HG02571 (cell line): ENCODE results near the gene PHOSPHO2.

Source experiments
- ATAC-seq: cut with Tn5 transposase; IDR thresholded peaks from one replicate; pipeline ENCODE4 v1.9.1; 2021; ENCODE audit warnings: mild to moderate bottlenecking, moderate library complexity; ENCODE audit not compliant: unreplicated experiment

The PHOSPHO2 gene, protein sequence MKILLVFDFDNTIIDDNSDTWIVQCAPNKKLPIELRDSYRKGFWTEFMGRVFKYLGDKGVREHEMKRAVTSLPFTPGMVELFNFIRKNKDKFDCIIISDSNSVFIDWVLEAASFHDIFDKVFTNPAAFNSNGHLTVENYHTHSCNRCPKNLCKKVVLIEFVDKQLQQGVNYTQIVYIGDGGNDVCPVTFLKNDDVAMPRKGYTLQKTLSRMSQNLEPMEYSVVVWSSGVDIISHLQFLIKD

DNA sequence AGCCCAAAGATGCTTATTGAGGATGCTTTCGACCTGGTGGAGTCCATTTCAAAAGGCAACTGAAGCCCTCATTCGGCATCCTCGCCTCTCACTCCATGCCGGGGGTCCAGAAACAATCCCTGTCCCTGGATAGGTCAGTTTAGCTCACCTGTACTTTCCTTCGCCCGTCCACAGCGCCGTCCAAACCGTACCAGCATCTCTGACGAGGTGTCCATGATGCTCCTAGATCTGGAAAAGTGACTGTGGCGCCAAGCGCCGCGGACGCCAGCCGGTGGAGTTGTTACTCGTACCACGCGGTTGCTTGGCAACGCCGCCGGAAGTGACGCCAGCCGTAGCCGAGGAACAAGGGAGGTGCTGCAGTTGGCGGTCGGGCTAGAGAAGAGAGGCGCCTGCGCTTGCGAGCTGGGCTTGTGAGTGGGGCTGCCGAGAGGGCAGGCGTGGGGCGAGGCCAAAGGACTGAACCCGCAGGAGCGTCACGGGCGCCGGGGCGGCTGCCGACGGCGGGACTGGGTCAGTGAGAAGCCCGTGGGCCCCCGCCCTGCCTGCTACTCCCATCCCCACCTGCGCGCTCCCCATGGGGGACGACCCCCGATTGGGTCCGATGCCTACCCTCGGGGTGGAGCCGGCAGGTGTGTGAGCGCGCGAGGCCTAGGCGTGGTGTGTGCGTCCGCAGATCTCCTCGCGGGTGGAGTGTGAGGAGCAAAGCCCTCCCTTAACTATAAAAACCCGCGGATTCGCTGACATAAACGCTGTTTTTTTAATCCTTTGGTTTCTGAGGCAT lies at the start of gene PHOSPHO2, which contains the start of gene CFAP210:
TSS of gene PHOSPHO2 (plus strand) at position 357 of the 781 bp plus-strand sequence. CDS start 6,503 bp downstream, outside the sequence.
TSS of gene CFAP210 (minus strand) at position 293 of the 781 bp plus-strand sequence. CDS start at position 215, 78 bp downstream.
- ATAC-seq = peak; percentile 100

DNA sequence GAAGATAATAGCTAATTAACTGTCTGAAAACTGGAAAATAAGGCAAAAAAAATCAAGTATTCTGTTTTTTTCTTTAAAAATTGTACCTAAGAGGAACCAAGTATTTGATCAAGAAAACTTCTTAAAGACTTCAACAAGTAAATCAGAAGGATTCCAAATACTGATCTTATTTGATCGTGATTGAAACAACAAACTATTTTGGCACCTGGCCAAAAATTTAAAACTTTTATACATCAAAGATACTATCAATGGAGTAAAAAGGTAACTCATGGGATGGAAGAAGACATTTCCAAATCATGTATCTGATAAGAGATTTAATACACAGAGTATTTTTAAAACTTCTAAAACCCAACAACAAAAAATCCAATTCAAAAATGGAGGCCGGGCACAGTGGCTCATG lies 46.8 kb upstream of the PHOSPHO2 start:
- no peak for ATAC-seq

GRCh38 chr2:169649278-169649677 lies 45.0 kb upstream of the PHOSPHO2 start:
- ATAC-seq = no peak

GRCh38 chr2:169653636-169654035 lies 40.6 kb upstream of the PHOSPHO2 start:
- ATAC-seq = no peak

- no peak for ATAC-seq
Measured at GRCh38 chr2:169656164-169656563, 38.1 kb upstream of the PHOSPHO2 start.

GRCh38 chr2:169658877-169659276 lies 35.4 kb upstream of the PHOSPHO2 start:
- ATAC-seq = no peak

- ATAC-seq = no peak
Measured at GRCh38 chr2:169659320-169659719, 34.9 kb upstream of the PHOSPHO2 start.

DNA sequence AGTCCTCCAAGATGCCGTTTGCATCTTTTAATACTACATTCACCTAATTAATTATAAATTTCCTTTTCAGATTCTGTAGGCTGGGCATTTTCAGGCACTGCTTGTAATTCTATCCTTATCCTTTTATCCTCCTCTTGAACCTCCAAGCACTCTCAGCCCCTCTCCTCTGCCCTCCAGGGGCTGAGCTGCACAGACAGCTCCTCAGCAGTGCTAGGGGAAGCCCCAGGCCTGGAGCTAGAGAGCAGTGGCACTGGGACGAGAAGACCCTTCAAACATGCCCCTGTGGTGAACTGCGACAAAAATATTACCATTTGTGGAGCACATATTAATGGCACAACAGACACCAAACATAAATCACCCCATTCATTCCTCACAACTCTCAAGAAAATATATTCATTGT lies 33.0 kb upstream of the PHOSPHO2 start:
- no peak for ATAC-seq

GRCh38 chr2:169662744-169663143 lies 31.5 kb upstream of the PHOSPHO2 start:
- ATAC-seq = no peak

DNA sequence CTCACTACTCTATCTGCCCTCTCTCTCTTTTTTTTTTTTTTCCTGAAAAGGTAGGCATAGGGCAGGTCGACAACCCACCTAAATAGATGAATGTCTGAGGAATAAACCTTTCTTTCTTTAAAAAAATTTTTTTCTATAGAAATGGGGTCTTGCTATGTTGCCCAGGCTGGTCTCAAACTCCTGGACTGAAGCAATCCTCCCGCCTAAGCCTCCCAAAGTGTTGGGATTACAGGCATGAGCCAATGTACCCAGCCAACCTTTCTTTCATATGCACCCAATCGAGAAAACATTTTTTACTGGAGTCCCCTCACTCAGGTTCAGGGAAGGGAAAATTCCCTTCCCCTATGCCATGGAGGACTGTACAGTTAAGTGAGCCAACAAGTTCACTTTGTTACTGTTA lies 31.0 kb upstream of the PHOSPHO2 start:
- ATAC-seq = no peak

GRCh38 chr2:169664600-169664977 lies 29.7 kb upstream of the PHOSPHO2 start:
- no peak for ATAC-seq

DNA sequence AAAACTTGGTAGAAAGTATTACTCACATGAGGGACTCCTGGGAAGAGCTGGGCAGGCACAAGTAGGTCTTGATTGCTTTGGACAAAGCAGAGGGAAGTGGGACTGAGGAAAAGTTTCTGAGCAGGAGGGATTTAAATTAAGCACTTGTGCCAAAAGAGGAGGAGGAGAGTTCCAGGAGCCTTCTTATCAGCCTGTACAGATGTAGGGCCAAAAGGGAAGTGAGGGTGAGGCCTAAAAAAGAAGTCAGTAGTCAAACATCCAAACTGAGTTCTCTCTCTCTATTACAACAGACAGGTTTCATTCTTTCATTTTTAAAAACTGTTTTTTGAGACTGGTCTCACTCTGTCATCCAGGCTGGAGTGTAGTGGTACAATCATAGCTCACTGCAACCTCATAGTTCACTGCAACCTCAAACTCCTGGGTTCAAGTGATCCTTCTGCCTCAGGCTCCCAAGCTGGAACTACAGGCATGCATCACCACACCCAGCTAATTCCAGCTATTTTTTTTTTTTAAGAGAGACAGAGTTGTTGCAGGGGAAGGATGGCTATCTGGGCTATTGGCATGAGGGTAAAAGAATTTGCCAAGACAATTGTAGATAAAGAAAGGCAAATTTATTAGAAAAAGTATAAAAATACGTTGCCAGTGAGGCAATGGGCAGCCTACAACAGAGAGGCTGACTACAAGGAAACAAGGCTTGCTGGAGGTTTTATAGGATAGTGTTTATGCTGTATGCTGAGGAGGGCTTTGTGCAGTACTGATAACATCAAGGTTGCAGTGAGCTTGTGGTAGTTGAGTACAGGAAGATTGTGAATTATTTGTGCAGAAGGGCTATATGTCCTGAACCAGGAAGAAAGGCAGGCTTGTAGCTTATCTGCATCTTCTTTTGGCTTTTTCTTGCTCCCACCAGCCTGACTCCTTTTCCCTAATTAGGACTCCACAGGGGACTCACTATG lies 29.0 kb upstream of the PHOSPHO2 start:
- no peak for ATAC-seq

- ATAC-seq = no peak
Measured at GRCh38 chr2:169667583-169667982, 26.7 kb upstream of the PHOSPHO2 start.

GRCh38 chr2:169670215-169670651 lies 24.0 kb upstream of the PHOSPHO2 start:
- no peak for ATAC-seq

- ATAC-seq = no peak
Measured at GRCh38 chr2:169670937-169671336, 23.3 kb upstream of the PHOSPHO2 start.

- ATAC-seq = no peak
Measured at GRCh38 chr2:169672406-169672805, 21.9 kb upstream of the PHOSPHO2 start.

- ATAC-seq = no peak
Measured at GRCh38 chr2:169673106-169673505, 21.2 kb upstream of the PHOSPHO2 start.

DNA sequence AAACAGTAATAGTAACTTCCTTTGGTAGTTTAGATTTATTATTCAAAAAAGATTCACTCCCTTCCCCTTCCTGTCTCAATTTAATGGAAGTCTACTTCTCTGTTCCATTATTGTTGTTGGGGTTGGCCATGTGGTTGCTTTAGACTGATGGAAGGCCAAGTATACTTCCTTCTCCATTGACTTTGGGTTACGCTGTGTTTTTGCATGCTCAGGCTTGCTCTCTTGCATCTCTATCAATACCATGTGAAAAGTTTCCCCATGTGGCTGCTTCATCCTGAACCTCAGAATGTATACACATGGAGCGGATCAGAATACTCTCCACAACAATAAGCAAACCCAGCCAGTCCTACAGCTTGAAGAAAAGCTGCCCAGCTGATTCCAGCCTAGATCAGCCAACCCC lies 20.3 kb upstream of the PHOSPHO2 start:
- ATAC-seq = no peak

DNA sequence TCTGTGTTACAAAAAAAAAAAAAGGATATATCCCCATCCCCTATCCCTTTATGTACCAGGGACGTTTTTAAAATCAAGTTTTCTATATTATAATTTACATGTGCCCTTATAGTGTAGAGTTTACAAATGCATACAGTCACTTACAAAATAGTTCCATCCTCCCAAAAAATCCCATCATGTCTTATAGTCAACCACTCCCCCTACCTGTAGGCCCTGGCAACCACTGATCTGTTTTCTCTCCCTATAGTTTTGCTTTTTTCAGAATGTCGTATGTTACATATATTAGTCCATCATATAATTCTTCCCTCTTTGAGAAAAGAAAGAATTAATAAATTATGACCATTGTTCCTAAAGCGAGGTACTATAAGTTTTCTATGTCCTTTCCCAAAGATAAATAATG lies 17.9 kb upstream of the PHOSPHO2 start:
- ATAC-seq = no peak

GRCh38 chr2:169676850-169677249 lies 17.4 kb upstream of the PHOSPHO2 start:
- no peak for ATAC-seq

GRCh38 chr2:169683054-169683424 lies 11.2 kb upstream of the PHOSPHO2 start:
- no peak for ATAC-seq
